ENCODE measurements around the gene SLC25A22.

The SLC25A22 gene

GRCh38 chr11:792535-792821, 5.6 kb downstream of the SLC25A22 start:
- no peak for TF ChIP-seq EZH2phosphoT487 (conservative IDR thresholded peaks at IDR 0.05; ENCODE audit: low read length)
- no peak for TF ChIP-seq CTCF (IDR thresholded peaks at IDR 0.05; ENCODE audit: insufficient read depth, low read length, poor library complexity, severe bottlenecking)
- H3K9me3 ChIP-seq (ENCODE audit: insufficient read depth, low read length): no peaks in the 10 kb centered on the region
- no peaks in the 10 kb centered on the region for H3K9me2 ChIP-seq (replicated peaks; ENCODE audit: insufficient read depth, low read length)
- no peak overlapping the region for H2AFZ ChIP-seq (ENCODE audit: low read depth, low read length, severe bottlenecking)
- H3K27me3 ChIP-seq (ENCODE audit: low read length): no peaks in the 10 kb centered on the region
- no peak overlapping the region for H3K27ac ChIP-seq (ENCODE audit: low read depth, low read length)
- H3K4me2 ChIP-seq (ENCODE audit: low read depth, low read length, poor library complexity, severe bottlenecking): no peak overlapping the region
- peaks cover 15% of the 10 kb centered on the region; the same call in 1 of the 2 replicates for H3K79me2 ChIP-seq (ENCODE audit: insufficient read depth, low read length)
- no peak overlapping the region for H3K4me3 ChIP-seq (ENCODE audit: insufficient read depth, low read length, poor library complexity, severe bottlenecking)
- peaks cover 8% of the 10 kb centered on the region; the same call in 1 of the 2 replicates for H3F3A ChIP-seq (ENCODE audit: insufficient read depth)
- no peak overlapping the region for H3K9ac ChIP-seq (ENCODE audit: low read length)
- H3K36me3 ChIP-seq (ENCODE audit: low read length): no peaks in the 10 kb centered on the region
- H4K20me1 ChIP-seq (ENCODE audit: low read depth, low read length): peaks cover 2% of the 10 kb centered on the region; the same call in 1 of the 2 replicates

- no peak overlapping the region for H3K27ac ChIP-seq (ENCODE audit: low read depth, low read length)
- peaks cover 6% of the 10 kb centered on the region; the same call in 1 of the 2 replicates for H3F3A ChIP-seq (ENCODE audit: insufficient read depth)
- H3K9me2 ChIP-seq (replicated peaks; ENCODE audit: insufficient read depth, low read length): no peaks in the 10 kb centered on the region
- H3K4me3 ChIP-seq (ENCODE audit: insufficient read depth, low read length, poor library complexity, severe bottlenecking): no peak overlapping the region
- H3K79me2 ChIP-seq (ENCODE audit: insufficient read depth, low read length): peaks cover 14% of the 10 kb centered on the region; the same call in 1 of the 2 replicates
- peaks cover 2% of the 10 kb centered on the region; the same call in 1 of the 2 replicates for H4K20me1 ChIP-seq (ENCODE audit: low read depth, low read length)
- H3K36me3 ChIP-seq (ENCODE audit: low read length): no peaks in the 10 kb centered on the region
- no peak for TF ChIP-seq CTCF (IDR thresholded peaks at IDR 0.05; ENCODE audit: insufficient read depth, low read length, poor library complexity, severe bottlenecking)
- no peak for TF ChIP-seq EZH2phosphoT487 (conservative IDR thresholded peaks at IDR 0.05; ENCODE audit: low read length)
- no peaks in the 10 kb centered on the region for H3K27me3 ChIP-seq (ENCODE audit: low read length)
- H3K9ac ChIP-seq (ENCODE audit: low read length): no peak overlapping the region
- no peaks in the 10 kb centered on the region for H3K9me3 ChIP-seq (ENCODE audit: insufficient read depth, low read length)
- no peak overlapping the region for H3K4me2 ChIP-seq (ENCODE audit: low read depth, low read length, poor library complexity, severe bottlenecking)
- H2AFZ ChIP-seq (ENCODE audit: low read depth, low read length, severe bottlenecking): no peak overlapping the region
These were observed 6.2 kb downstream of the SLC25A22 start for GRCh38 chr11:791658-792534.

- H2AFZ ChIP-seq (ENCODE audit: low read depth, low read length, severe bottlenecking): no peak overlapping the region
- no peaks in the 10 kb centered on the region for H3K9me2 ChIP-seq (replicated peaks; ENCODE audit: insufficient read depth, low read length)
- no peak overlapping the region for H3K4me2 ChIP-seq (ENCODE audit: low read depth, low read length, poor library complexity, severe bottlenecking)
- H4K20me1 ChIP-seq (ENCODE audit: low read depth, low read length): no peaks in the 10 kb centered on the region
- no peak overlapping the region for H3K9ac ChIP-seq (ENCODE audit: low read length)
- H3K79me2 ChIP-seq (ENCODE audit: insufficient read depth, low read length): peaks cover 7% of the 10 kb centered on the region; the same call in 1 of the 2 replicates
- no peak overlapping the region for H3K4me3 ChIP-seq (ENCODE audit: insufficient read depth, low read length, poor library complexity, severe bottlenecking)
- H3K27ac ChIP-seq (ENCODE audit: low read depth, low read length): no peak overlapping the region
- TF ChIP-seq EZH2phosphoT487 (conservative IDR thresholded peaks at IDR 0.05; ENCODE audit: low read length) (no peak), CTCF (IDR thresholded peaks at IDR 0.05; ENCODE audit: insufficient read depth, low read length, poor library complexity, severe bottlenecking) (no peak)
- H3K27me3 ChIP-seq (ENCODE audit: low read length): no peaks in the 10 kb centered on the region
- no peaks in the 10 kb centered on the region for H3K36me3 ChIP-seq (ENCODE audit: low read length)
- H3F3A ChIP-seq (ENCODE audit: insufficient read depth): peaks cover 4% of the 10 kb centered on the region; the same call in 1 of the 2 replicates
- H3K9me3 ChIP-seq (ENCODE audit: insufficient read depth, low read length): no peaks in the 10 kb centered on the region
These were observed 7.1 kb downstream of the SLC25A22 start for GRCh38 chr11:790721-791564.
